ENCODE results near the gene CACNA1B.
"Not testable (repeated sequence)": the region's sequence is repeated elsewhere in the genome, so short reads cannot be mapped to it uniquely, and the experiment has no call there.

Gene CACNA1B

DNA sequence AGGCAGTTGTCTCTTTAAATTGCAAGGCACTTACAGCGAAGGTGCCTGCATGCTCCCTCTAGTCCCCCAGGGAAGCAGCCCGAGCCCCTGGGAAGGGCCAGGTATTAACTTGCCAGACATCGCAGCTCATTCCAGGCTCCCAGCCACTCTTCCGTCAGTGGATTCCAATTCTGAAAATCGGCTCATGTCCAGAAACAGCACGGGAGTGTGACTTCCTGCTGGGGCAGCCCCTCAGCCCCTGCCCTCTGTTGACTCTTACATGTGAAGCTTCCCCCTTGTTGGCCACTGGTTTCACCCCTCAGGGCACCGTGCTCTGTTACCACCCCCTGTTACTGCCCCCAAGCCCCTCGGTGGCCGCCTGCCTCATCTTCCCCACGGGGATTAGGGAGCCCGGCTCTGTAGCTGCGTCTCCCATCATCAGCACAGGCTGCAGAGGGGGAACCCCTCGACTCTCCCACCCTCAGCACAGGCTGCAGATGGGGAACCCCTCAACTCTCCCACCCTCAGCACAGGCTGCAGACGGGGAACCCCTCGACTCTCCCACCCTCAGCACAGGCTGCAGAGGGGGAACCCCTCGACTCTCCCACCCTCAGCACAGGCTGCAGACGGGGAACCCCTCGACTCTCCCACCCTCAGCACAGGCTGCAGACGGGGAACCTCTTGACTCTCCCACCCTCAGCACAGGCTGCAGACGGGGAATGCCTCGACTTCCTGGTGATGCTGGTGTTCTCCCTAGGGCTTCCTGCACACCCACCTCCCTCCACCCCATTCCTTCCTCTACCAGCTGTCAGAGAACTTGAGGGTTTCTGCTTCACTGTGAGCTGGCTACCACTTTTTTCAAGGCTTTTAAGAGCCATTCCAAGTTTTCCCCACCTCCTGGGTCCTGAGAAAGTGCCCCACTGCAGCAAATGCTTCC is 11.1 kb upstream of the CACNA1B start:
- no peak for DNase-seq

DNA sequence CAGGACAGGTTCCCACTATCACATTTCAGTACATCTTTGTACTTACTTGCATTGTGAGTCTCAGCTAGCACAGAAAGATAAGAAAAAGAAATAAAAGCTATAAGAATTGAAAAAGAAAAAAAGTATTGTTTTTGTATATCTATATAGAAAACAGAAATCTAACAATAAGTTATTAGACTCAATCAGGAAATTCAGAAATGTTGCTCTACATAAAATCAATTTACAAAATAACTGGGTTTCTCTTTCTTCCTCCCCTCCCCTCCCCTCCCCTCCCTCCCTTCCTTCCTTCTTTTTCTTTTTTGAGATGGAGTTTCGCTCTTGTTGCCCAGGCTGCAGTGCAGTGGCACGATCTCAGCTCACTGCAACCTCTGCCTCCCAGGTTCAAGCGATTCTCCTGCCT is 7.2 kb upstream of the CACNA1B start:
- no peak for DNase-seq

DNA sequence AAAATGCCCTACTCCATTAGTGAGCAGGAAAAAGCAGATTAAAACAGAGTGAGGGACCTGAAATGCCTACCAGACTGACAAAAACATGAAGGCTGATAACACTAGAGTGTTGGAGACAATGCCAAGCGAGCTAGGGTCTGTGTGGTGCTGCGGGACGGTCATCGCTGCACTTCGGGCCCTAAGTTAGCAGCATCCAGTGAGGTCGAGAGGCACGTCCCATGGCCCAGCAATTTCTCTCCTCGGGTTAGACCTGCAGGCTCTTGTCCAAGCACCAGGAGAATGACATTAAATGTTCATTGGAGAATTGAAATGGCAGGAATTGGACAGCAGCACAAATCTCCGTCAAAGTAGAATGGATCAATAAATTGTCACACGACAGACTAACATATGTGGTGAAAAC is 5.3 kb upstream of the CACNA1B start:
- no peak for DNase-seq

DNA sequence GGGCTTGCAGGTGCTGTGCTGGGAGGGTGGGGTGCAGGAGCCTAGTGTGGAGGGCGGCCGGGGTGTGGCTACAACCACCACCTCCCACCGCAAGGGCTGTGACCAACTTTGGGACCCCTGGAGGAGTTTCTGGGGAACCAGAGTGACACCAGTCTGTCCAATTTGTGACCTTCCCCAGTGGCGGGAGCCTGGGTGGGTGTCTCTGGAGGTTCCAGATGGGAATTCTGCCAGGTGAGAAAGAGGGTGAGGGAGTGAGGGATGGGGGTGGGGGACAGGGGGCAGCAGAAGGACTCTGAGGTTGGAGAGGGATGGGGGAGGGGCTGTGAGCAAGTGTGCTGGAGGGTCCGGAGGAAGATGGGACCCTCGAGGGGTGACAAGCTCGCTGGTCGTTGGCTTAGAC is 4.2 kb upstream of the CACNA1B start:
- DNase-seq: no peak

DNA sequence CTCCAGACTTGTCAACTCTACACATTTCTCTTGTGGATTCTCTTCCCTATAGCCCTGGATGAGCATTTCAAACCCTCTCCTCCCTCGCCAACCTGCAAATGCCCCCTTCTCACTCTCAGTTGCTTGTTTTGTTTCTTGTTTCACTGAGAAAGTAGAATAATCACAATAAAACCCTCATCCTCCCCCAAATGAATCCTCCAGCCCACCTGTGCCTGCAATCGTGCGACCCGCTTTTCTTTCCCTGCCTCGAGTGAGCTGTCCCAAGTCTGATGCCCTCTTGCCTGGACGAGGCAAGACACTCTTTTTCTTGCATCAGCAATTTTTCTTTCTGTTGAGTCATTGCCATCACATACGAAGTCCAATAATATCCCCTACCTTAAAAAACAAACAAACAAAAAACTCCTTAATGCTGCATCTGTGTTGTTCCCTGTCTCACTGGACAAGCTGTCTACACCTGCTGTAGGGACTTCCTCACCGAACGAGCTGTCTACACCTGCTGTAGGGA is 3.7 kb upstream of the CACNA1B start:
- no peak for DNase-seq

DNA sequence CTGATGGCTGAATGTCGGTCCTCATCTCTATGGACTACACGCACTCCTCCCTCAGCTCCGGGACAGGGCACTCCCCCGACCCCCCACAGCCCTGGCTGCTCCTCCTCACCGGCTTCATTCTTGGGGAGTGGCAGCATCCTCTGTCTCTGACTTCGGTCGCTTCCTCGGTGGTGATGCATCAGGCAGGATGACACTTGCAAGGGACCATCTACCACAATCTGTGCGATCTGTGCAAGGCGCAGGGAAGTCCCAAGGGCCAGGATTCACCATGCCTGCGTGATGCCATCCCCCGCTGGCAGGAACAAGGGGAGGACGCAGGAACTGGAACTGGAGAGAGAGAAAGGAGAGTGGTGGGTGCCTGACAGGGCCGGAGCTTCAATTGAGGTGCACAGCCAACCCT is 2.2 kb upstream of the CACNA1B start:
- no peak for DNase-seq

DNA sequence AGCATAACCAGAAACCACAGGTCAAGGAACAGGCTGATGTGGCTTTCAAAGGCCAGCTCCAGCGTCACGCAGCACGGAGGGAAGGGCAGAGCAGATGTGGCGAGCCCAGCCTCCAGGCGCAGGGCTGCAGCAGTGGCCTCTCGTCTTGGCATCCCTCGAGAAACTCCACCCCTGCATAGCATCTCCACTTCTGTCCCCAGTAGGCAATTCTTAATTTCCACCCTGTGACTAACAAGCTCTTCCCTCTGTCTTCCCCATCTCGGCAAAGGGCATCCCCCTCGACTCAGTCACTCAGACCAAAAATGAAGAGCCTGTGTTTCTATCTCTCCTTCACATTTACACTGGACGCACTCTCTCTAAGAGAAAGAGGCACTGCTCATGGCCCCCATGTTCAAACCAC is 1.7 kb upstream of the CACNA1B start:
- no peak for DNase-seq

DNA sequence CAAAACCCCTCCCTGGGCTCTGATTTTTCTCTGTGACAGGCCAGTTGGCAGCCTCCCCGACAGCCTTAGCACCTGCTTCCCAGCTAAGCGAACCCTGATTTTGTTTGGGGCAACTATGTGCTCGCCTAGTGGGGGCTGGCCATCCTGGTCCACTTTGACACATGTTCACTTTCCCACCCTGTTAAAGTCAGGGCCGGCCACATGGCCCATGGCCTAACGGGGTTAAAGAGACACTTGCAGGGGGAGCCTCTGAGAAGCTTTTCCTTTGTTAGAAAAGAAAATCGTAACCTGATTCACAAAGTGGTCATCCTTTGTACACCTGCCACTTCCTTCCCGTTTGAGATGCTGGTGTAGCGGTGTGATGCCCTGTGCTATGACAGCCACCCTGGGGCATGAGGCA is 1.3 kb upstream of the CACNA1B start:
- DNase-seq: no peak

DNA sequence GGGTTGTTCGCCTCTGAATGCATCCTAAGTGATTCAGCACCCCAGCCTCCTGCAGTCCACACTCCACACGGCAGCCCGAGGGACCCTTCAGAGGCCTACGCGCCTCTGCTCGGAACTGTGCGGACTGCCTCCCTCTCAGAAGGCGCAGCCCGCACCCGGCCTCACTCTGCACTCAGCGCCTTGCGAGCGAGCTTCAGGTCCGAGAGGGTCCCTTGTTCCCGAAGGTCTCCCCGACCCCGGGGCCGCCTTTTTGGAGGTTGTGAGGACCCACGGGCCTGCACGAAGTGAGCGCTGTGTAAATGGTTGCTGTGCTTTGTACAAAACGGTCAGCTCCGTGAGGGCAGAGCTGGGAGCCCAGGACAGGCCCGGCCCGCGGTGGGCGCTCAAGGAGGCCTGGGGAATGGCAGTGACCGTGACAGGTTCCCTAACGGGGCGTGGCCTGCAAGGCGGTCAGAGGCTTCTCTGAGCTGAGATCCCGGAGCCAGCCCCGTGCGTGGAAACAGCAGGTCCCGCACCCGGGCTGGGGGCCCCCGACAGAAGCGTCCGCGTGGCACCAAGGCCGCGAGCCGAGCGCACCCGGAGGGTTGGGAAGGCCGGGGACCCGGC is 698 bp upstream of the CACNA1B start:
- DNase-seq: no peak

DNA sequence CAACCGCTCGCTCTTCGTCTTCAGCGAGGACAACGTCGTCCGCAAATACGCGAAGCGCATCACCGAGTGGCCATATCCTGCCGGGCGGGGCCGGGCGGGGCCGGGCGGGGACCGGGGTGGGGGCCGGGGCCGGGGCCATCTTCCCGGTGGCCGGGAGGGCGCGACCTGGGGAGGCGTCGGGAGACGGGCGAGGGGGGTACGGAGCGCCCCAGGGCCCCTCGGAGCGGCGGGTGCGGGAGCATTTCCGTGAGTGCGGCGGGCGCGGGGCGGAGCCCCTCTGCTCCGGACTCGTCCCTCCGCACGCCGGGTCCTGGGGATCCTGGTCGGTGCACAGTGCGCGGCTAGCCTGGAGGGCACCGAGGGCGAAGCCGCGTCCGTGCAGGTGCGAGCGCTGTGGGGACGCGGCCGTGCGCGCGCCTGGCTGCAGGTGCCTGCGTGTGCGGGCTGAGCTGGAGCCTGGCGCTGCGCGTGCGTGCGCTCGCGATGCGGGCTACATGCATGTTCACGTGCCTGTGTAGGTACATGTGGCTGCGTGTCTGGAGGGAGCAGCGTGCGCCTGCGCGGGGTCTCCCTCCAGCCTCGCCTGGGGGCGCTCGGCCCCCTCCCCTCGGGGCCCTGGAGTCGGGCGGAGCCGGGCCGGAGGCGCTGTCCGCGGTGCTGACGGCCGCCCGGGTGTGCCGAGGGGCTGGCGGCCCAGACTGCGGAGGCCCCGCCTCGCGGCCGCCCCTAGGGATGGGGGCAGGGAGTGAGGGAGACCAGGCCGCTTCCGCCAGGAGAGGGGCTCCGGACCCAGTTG is 762 bp downstream of the CACNA1B start:
- no peak for DNase-seq

DNA sequence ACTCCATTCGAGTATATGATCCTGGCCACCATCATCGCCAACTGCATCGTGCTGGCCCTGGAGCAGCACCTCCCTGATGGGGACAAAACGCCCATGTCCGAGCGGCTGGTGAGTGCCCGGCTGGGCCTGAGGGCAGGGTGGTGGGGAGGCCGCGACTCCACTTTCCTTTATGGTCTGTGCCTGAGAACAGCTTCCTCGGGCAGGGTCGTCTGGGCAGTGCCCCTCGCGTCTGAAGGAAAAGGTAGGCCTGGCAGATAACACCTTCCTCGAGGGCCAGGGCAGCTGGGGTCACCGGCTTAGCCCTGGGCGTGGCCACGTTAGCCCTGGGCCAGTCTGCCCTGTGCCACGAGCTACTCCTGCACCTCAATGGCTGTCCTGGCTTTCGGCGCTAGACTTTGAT is 1.5 kb downstream of the CACNA1B start:
- DNase-seq: no peak

DNA sequence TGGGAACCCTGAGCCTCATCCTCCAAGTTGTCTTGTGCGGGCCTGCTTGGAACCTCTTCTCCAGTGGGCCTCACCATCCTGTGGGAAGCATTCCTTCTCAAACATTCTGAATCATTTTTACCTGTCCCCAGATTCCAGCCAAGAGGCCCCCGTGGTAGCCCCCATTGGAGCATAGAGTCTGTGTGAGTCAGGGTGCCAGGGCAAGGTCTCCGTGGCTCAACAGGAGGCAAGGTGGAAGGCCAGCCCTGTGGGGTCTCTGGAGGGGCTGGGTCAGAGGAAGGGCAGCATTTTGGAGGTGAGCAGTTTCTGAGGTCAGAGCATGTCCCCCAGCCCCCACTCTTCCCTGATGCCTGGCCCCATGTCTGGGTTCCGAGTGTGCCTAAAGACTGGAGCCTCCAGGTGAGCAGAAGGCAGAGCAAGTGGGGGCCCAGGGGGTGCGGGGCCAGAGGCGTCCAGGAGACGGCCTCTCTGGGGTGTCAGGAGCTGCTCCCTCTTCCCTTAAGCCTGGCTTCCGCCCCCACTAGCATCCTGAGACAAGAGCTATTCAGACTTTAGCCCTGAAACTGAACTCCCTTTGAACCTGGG is 2.1 kb downstream of the CACNA1B start:
- DNase-seq: no peak

DNA sequence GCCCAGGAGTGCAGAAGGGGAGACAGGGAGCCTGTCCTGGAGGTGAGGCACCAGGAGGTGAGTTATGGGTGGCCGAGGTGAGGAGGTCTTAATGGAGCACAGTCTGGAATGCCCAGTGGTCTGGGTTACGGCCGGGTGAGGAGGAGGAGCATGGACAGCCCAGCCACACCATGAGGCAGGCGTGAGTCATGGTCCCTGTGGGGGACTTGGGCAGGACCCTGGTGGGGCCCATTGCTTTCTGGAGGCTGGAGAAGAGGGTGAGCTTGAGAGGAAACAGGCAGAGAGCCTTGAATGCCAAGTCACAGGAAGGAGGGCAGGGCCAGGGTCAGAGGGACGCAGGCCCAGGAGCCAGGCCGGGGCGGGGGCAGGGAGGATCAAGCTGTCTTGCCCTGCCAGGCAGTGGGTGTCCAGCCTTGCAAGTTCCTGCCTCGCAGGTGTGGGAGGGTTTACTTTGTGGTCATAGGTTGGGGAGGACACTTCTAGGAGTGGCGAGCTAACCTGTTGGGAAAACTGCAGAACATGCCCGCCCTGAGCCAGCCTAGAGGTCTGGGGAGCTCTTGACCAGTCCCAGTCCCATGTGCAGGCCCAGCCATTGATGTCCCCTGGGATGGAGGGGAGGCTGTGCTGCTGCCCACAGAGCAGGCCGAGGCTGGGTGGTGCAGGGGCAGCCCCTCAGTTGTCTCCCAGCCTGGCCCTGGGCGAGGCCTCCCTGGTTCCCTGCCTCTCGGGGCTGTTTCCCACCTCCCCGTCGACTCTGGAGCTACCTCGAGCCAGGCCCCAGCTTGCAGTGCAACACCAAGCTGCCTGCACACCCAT is 2.8 kb downstream of the CACNA1B start:
- DNase-seq: no peak

DNA sequence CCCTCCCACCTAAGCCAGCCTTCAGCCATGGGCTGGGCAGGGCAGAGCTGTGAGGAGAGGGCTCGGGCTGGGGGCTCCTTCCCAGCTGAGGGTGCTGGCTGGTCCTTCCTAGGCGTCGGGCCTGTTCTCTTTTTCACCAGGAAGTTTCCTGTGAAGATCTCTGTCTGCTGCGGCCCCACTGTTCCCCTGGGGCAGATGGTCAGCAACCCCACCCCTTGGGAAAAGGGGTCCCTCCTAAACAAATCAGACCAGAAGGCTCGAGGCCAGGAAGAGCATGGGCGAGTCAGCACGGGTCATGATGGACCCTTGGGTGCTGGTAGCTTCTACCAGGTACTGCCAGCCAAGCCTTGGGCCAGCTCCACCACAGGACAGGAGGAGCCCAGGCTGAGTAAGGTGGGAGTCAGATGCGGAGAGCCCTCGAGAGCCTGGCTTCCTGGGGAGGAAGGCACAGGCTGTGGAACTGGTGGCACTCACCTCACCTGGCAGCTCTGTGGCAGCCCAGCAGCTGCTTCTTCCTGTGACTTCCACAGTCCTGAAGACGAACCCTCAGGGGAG is 3.5 kb downstream of the CACNA1B start:
- no peak for DNase-seq

DNA sequence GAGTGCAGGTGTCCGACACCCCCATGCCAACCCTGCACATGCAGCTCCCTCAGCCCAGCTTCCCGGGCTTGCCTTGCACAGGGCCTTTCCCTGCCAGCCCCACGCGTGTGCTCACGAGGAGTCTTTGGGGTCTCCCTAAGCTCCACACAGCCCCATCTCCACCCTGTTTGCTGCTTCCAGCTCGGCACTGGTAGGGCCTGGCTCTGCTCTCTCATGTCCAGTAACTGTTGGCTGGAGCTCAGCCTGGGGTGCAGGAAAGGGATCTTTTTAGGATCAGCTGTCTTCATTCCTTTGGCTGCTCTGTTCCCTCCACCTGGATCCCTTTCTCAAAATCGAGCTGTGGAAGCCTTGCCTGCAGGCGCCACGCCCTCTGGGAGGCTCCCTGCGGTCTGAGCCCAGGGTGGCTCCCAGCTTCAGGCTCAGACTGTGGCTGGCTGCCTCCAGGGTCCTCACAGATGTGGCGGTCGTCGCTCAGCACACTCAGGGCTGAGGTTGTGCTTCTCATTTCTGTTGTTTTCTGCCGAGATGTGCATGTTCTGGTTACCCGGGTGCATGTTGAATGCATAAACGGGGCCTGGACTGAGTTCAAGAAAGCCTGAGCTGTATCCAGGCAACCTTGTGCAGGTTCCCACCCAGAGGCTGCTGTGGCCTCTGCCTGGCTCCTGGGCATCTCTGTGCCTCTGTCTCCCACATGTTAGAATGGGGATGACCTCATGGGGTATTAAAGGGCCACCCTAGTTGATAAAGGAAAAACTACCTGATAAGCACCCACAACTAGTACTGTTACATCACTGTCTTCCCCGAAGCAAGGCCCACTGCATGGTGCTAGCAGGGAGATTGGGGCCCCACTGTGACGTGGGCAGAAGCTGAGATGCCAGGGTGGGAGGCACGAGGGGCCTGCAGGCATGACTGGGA is 4.3 kb downstream of the CACNA1B start:
- no peak for DNase-seq

DNA sequence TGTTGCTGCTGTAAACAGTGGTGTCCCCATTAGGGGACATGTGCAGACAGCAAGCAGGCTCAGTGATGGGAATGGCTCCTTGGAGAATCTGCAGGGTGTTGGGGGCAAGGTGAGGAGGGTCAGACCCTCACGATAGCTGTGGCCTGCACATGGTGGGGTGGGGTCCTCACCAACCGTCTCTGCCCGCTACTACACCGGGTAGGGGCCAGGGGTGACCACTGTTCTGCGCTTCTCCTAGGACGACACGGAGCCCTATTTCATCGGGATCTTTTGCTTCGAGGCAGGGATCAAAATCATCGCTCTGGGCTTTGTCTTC is 4.9 kb downstream of the CACNA1B start:
- DNase-seq: no peak

DNA sequence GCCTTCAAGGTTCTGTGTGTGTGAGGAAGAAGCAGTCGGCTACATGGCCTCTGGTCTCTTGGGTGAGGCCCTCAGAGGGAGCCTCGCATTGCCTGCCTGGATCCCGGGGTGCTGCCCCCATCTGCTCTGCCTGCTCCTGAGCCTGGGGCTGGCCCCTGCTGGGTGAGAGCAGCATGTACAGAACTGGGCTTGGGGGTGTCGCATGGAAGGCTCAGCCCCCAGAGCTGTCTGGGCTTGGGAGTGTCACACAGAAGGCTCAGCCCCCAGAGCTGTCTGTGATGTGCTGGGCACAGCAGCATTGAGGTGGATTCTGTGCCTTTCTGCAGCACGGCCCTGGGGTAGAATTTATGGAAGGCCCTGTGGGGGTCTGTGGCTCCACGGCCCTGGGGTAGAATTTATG is 6.4 kb downstream of the CACNA1B start:
- DNase-seq: not testable (repeated sequence)

DNA sequence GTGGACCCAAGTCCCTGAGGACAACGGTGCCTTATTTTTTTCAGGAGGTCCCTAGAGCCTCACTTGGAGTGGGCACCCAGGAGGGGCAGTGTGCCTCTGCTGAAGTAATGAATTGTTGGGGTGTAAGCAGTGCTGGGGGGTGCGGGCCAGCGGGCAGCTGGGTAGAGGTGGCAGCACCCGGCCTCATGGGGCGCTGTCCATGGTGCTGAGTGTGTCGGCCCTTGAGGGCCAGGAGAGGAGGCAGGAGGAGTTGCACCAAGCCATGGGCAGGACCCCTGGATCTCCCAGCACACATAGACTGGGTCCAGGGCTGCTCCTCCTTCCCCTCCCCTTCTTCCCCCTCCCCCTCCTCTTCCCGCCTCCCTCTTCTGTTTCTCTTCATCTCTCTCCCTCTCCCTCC is 7.0 kb downstream of the CACNA1B start:
- not testable (repeated sequence) for DNase-seq

DNA sequence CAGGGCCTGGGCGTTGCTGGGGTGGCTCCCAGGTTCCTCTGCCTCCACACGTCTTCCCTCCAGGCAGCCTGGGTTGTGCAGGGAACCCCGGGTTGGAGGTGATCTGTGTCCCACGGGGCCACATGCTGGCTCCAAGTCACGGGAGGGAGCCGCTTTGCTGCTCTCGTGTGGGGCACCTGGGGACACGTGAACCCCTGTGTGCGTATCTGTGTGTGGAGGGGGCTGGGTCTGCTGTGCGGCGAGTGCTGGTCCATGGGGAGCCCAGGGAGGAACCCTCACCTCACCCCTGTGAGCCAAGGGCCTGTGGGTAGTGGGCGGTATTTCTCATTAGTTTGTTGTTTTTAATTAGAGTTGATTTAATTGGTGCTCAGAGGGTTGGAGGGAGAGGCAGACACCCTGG is 7.5 kb downstream of the CACNA1B start:
- DNase-seq: not testable (repeated sequence)

DNA sequence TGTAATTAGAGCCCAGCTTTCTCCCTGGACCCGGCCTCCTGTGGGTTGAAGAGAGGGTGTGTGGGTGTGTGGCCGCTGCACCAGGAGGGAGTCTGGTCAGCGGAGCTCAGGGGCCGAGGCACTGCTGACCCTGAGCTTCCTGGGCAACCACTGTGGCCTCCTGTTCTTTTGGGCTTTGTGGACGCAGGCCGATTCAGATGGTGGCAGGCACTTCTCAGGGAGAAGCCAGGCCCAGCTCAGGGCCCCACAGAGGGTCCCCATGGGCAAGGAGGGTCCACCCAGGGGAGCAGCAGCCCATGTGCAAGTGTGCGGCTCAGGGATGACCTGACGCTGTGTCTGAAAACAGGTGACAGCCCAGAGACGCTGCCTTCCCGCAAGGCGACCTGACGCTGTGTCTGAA is 11.0 kb downstream of the CACNA1B start:
- DNase-seq: not testable (repeated sequence)

DNA sequence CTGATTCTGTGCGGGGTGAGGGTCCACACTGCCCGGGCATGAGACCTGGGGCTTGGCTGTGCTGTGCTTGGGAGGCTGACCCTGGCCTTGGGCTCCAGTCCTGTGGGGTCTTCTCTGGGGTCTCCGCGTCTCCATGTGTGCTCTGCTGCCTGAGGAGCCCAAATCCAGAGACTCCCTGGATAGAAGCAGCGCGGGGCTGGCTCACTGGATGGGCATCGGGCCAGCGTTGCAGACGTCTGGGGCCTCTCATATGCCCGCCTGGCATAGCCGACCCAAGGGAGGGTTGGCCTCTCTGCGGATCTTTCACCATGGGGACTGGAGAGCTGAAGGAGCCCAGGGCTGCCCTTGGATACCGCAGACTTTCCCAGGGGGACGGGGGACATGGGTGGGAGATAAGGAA is 12.4 kb downstream of the CACNA1B start:
- not testable (repeated sequence) for DNase-seq

Data from DMS153 (cell line).